K562 (cell line): ENCODE data around the gene MAGI2. TPM values are rescaled to one million over a fixed set of nuclear protein-coding genes. Genes with fewer than 3 reads are reported as not detected.

Experiments
- ATAC-seq: fragments of 200-7000 bp; cut with Tn5 transposase; 3 replicates; pipeline ENCODE4 v1.9.1; 2020; ENCODE audit warnings: moderate library complexity
- BruUV-seq: library from RNA; stranded (reverse); fragments of 400-500 nt; replicated peaks from 2 replicates; lab custom pipeline; 2021; lab: Mats Ljungman, UMichigan
- CTCF ChIA-PET: fragments of 300-600 bp; formaldehyde crosslinking; extraction: SDS; loops from one replicate; lab custom pipeline; 2021; ENCODE audit warnings: low intra/inter-chr PET ratio; lab: Yijun Ruan, JAX
- POLR2A ChIA-PET: fragments of 300-600, 350-650 bp; sonication (Branson Sonifier 250); formaldehyde crosslinking; extraction: SDS; loops from one replicate; lab custom pipeline; 2021; ENCODE audit warnings: antibody characterized with exemption, inconsistent platforms; lab: Yijun Ruan, JAX
- DNase-seq, 4 experiments: peaks; one replicate each; pipeline versions ENCODE4 v3.0.0 to v3.0.0-alpha.2; 2011 to 2018; ENCODE audit warnings: low spot score in 3 of 4, mixed read lengths in 3 of 4; ENCODE audit errors: extremely low read depth in 1 of 4
- FAIRE-seq: peaks from 2 replicates; lab custom pipeline; 2011; peaks lifted over from hg19 to GRCh38; lab: Jason Lieb, UNC
- H2AFZ ChIP-seq: 2 replicates; pipeline ENCODE4 v1.6.0; 2011; ENCODE audit warnings: low read depth, low read length, control low read depth, inconsistent platforms
- H3K27ac ChIP-seq: fragments of 200-600 bp; 3 replicates; pipeline ENCODE4 v1.8.0; 2011; ENCODE audit warnings: low read depth, mild to moderate bottlenecking, control low read depth, inconsistent platforms, low read length, moderate library complexity, mixed read lengths; ENCODE audit errors: extremely low read depth
- H3K27me3 ChIP-seq, 2 experiments: fragments of 300-600 bp in 1 of 2; 2 replicates in 1 of 2; 3 replicates in 1 of 2; pipeline versions ENCODE4 v1.6.0 to v1.8.0; 2011; ENCODE audit warnings: inconsistent platforms in 2 of 2, low read length in 2 of 2, mild to moderate bottlenecking in 1 of 2, mixed read lengths in 1 of 2, moderate library complexity in 1 of 2; ENCODE audit not compliant: control insufficient read depth in 2 of 2, insufficient read depth in 2 of 2
- H3K36me3 ChIP-seq: fragments of 300-600 bp; 3 replicates; pipeline ENCODE4 v1.8.0; 2011; ENCODE audit warnings: mild to moderate bottlenecking, low read length, inconsistent platforms; ENCODE audit not compliant: control insufficient read depth, insufficient read depth
- H3K4me1 ChIP-seq, 2 experiments: fragments of 200-600 bp in 1 of 2; replicated peaks in 1 of 2; 2 replicates in 1 of 2; 3 replicates in 1 of 2; pipeline versions ENCODE4 v1.5.1 to v1.8.0; 2011; ENCODE audit warnings: inconsistent platforms in 2 of 2, low read length in 2 of 2, mild to moderate bottlenecking in 1 of 2, mixed read lengths in 1 of 2, moderate library complexity in 1 of 2; ENCODE audit not compliant: control insufficient read depth in 2 of 2, insufficient read depth in 2 of 2
- H3K4me2 ChIP-seq: 2 replicates; pipeline ENCODE4 v1.6.1; 2011; ENCODE audit warnings: low read length, control low read depth, inconsistent platforms, mixed read lengths; ENCODE audit not compliant: insufficient read depth
- H3K4me3 ChIP-seq: fragments of 200-600 bp; sonication (generic), shearing (Covaris generic); 2 replicates; pipeline ENCODE4 v1.5.1; 2016; ENCODE audit warnings: control low read depth, inconsistent platforms
- H3K79me2 ChIP-seq: fragments of 200-600 bp; 3 replicates; pipeline ENCODE4 v1.8.0; 2011; ENCODE audit warnings: low read length, inconsistent platforms; ENCODE audit not compliant: control insufficient read depth, insufficient read depth
- H3K9ac ChIP-seq, 2 experiments: 2 replicates each; pipeline versions ENCODE4 v1.6.0 to v1.6.1; 2011; ENCODE audit warnings: low read depth in 2 of 2, low read length in 2 of 2, control low read depth in 1 of 2, inconsistent platforms in 1 of 2, mild to moderate bottlenecking in 1 of 2, mixed read lengths in 1 of 2; ENCODE audit not compliant: insufficient read depth in 1 of 2
- H3K9me1 ChIP-seq: one replicate; pipeline ENCODE4 v1.6.0; 2011; ENCODE audit warnings: inconsistent platforms, mild to moderate bottlenecking, low read length, moderate library complexity; ENCODE audit not compliant: control insufficient read depth, insufficient read depth
- H3K9me3 ChIP-seq: replicated peaks from 2 replicates; pipeline ENCODE4 v1.5.1; 2011; ENCODE audit warnings: low read depth, low read length, inconsistent platforms; ENCODE audit not compliant: control insufficient read depth, insufficient read depth
- H4K20me1 ChIP-seq: replicated peaks from 2 replicates; pipeline ENCODE4 v1.6.1; 2011; ENCODE audit warnings: low read length, inconsistent platforms, mixed read lengths; ENCODE audit not compliant: control insufficient read depth, insufficient read depth
- ASH1L ChIP-seq: fragments of 450-650 bp; IDR thresholded peaks from 2 replicates; pipeline ENCODE4 v1.6.1; 2018; ENCODE audit warnings: borderline replicate concordance, mild to moderate bottlenecking, low read depth; ENCODE audit not compliant: partially characterized antibody
- FUS ChIP-seq: fragments of 200-400 bp; formaldehyde crosslinking; optimal IDR thresholded peaks from 2 replicates; pipeline ENCODE3; 2017; ENCODE audit warnings: low read depth, low read length
- GTF2E2 ChIP-seq: fragments of 200-800 bp; sonication (Bioruptor generic); IDR thresholded peaks from 2 replicates; pipeline ENCODE4 v1.6.1; 2016; ENCODE audit warnings: missing genetic modification characterization, missing compliant biosample characterization
- KLF13 ChIP-seq: fragments of 450-650 bp; IDR thresholded peaks from 2 replicates; pipeline ENCODE4 v1.6.1; 2016; ENCODE audit warnings: missing genetic modification characterization, low read depth, mild to moderate bottlenecking, missing compliant biosample characterization, moderate library complexity, borderline replicate concordance
- NR2F6 ChIP-seq: fragments of 450-650 bp; formaldehyde crosslinking; IDR thresholded peaks from 2 replicates; pipeline ENCODE4 v1.4.0; 2020; ENCODE audit warnings: mild to moderate bottlenecking
- PRPF4 ChIP-seq: fragments of 200-400 bp; formaldehyde crosslinking; IDR thresholded peaks from one replicate; pipeline ENCODE4 v1.6.1; 2017; ENCODE audit warnings: low read length, low read depth, mild to moderate bottlenecking; ENCODE audit not compliant: insufficient read depth, poor library complexity, severe bottlenecking
- SMAD4 ChIP-seq: fragments of 250-450 bp; sonication (Bioruptor Pico); conservative IDR thresholded peaks from 2 replicates; pipeline ENCODE4 v1.8.0; 2021; ENCODE audit warnings: inconsistent platforms, mild to moderate bottlenecking, moderate library complexity
- SPI1 ChIP-seq: IDR thresholded peaks from 2 replicates; pipeline ENCODE4 v1.6.1; 2011; ENCODE audit warnings: low read depth, low read length, control low read depth, borderline replicate concordance
- ZNF431 ChIP-seq: sonication (generic); formaldehyde crosslinking; IDR thresholded peaks from 2 replicates; pipeline ENCODE4 v1.8.0; 2022; ENCODE audit warnings: mild to moderate bottlenecking, missing genetic modification reagents
- ZNF589 ChIP-seq: fragments of 200-800 bp; sonication (Bioruptor generic); IDR thresholded peaks from 2 replicates; pipeline ENCODE4 v1.6.1; 2016; ENCODE audit warnings: low read depth, missing genetic modification characterization, missing compliant biosample characterization
- WGBS: fragments of 100-300 bp; shearing (Covaris generic); methylation state at CpG from one replicate; pipeline ENCODE4 v1.1.6; 2016; ENCODE audit warnings: low coverage, mixed read lengths; ENCODE audit not compliant: insufficient coverage; ENCODE audit errors: missing lambda C conversion rate; 5-methylcytosine and 5-hydroxymethylcytosine counted together
- in situ Hi-C: fragments of 300-500 bp; cut with MboI; formaldehyde crosslinking; loops from 4 replicates; pipeline ENCODE4 v1.15.0; 2018; ENCODE audit warnings: inconsistent platforms, mixed read lengths
- intact Hi-C: fragments of 100-400 bp; cut with micrococcal nuclease; formaldehyde crosslinking; loops from 2 replicates; pipeline ENCODE4 v1.14.2; 2022
- polyA plus RNA-seq, 8 experiments: library from polyadenylated mRNA; depleted of rRNA in 4 of 8; stranded (reverse) in 5 of 8; unstranded in 3 of 8; fragments of >200 nt; fragmentation: Nextera tagmentation in 2 of 8; fragmentation: Illumina TruSeq in 1 of 8; extraction: Ambion mirVana in 2 of 8; extraction: Trizol in 1 of 8; gene quantifications; 2 replicates each; pipeline versions ENCODE4 v1.2.1 to v1.2.3, GENCODE V29; 2011 to 2014; ENCODE audit warnings: inconsistent platforms in 1 of 8, missing spikeins in 1 of 8
- total RNA-seq, 7 experiments: library from RNA; depleted of rRNA in 6 of 7; stranded (reverse); fragments of >200 nt in 6 of 7; fragmentation: Illumina TruSeq in 2 of 7; extraction: Trizol in 2 of 7; gene quantifications; 2 replicates each; pipeline versions ENCODE4 v1.2.1 to v1.2.3, GENCODE V29; 2011 to 2021; ENCODE audit warnings: low replicate concordance in 1 of 7
- TF ChIP-seq, protein P1 (sequence below): fragments of 450-650 bp; formaldehyde crosslinking; conservative IDR thresholded peaks from 2 replicates; pipeline ENCODE4 v1.4.0; 2022; ENCODE audit warnings: mild to moderate bottlenecking, missing genetic modification characterization
- TF ChIP-seq, protein P2 (sequence below): IDR thresholded peaks from 3 replicates; pipeline ENCODE4 v1.6.1; 2011; ENCODE audit warnings: borderline replicate concordance, mild to moderate bottlenecking; ENCODE audit not compliant: insufficient read length, insufficient read depth

MAGI2 gene
- total and polyA plus RNA-seq, 9 of the 15 experiments (the other 6 are each of a cell fraction or from before 2014, with no cell fraction given) = 0.27 to 1.4 (median 0.70) TPM

DNA sequence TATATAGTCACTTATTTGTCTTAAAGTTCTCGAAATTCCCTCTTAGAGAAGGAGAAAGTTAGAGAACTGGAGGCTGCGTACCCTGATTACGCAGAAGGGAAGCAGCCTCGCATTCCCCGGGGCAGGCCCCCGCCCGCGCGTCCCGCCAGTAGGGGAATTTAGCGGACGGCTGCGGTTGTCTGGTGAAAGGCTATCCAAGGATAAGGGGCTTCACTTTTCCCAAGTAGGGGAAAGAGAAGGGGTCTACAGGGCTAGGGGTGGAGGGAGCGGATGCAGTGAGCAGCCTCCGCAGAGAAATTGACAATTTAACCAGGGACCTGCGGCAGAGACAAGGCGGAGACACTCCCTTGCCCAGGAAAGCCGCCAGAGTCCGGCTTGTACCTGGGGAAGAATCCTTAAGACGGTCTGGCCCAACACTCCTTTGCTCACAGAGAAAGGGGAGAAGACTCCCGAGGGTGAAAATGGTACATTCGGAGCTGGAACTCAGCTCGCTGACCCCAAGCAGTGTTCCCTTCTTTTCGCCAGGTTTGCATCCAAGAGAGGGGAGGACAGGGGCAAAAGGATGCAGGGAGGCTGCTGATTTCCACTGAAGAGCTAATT lies 994 bp upstream of the MAGI2 start:
- no peak for FAIRE-seq
- no peaks in the 10 kb centered on the region for H3K79me2 ChIP-seq
- no peaks in the 10 kb centered on the region for H3K27me3 ChIP-seq
- H3K4me2 ChIP-seq = no peak overlapping the region
- H3K4me3 ChIP-seq = no peak overlapping the region
- in situ Hi-C loops = no loop called here
- no peaks in the 10 kb centered on the region for H3K9me1 ChIP-seq
- H3K9me3 ChIP-seq = 0 out of 2 replicates have a peak, but pooled peaks cover 2% of the 10 kb centered on the region
- ATAC-seq = no peak
- no peaks in the 10 kb centered on the region for H3K4me1 ChIP-seq
- H3K36me3 ChIP-seq = no peaks in the 10 kb centered on the region
- 2% methylated on average over 22 of the region's 24 CpGs for WGBS
- no peaks in the 10 kb centered on the region for H4K20me1 ChIP-seq
- no peak overlapping the region for H3K9ac ChIP-seq
- ChIA-PET POLR2A (no interaction called here), CTCF (no interaction called here)
- no peak overlapping the region for H2AFZ ChIP-seq
- intact Hi-C loops = no loop called here
- DNase-seq = no peak
- TF ChIP-seq ZNF431 (CRISPR knock-in tag) (no peak), NR2F6 (CRISPR knock-in tag) (no peak), ASH1L (no peak), FUS (no peak), SPI1 (no peak), SMAD4 (CRISPR knock-in tag) (no peak), KLF13 (tag) (no peak), PRPF4 (no peak), ZNF589 (CRISPR knock-in tag) (no peak), GTF2E2 (tag) (no peak)
- TF ChIP-seq, protein P1, sequence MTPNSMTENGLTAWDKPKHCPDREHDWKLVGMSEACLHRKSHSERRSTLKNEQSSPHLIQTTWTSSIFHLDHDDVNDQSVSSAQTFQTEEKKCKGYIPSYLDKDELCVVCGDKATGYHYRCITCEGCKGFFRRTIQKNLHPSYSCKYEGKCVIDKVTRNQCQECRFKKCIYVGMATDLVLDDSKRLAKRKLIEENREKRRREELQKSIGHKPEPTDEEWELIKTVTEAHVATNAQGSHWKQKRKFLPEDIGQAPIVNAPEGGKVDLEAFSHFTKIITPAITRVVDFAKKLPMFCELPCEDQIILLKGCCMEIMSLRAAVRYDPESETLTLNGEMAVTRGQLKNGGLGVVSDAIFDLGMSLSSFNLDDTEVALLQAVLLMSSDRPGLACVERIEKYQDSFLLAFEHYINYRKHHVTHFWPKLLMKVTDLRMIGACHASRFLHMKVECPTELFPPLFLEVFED = no peak
- TF ChIP-seq, protein P2, sequence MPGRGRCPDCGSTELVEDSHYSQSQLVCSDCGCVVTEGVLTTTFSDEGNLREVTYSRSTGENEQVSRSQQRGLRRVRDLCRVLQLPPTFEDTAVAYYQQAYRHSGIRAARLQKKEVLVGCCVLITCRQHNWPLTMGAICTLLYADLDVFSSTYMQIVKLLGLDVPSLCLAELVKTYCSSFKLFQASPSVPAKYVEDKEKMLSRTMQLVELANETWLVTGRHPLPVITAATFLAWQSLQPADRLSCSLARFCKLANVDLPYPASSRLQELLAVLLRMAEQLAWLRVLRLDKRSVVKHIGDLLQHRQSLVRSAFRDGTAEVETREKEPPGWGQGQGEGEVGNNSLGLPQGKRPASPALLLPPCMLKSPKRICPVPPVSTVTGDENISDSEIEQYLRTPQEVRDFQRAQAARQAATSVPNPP = no peak
- no TSS peak for BruUV-seq
- H3K27ac ChIP-seq = no peak overlapping the region
